NCI-H774 (cell line): ENCODE data around the gene GTF2A2.
"Not testable (repeated sequence)": the region's sequence is repeated elsewhere in the genome, so short reads cannot be mapped to it uniquely, and the experiment has no call there.

Source experiments
- DNase-seq: peaks from one replicate; lab custom pipeline; 2025; lab: John Stamatoyannopoulos, UW

Gene GTF2A2

DNA sequence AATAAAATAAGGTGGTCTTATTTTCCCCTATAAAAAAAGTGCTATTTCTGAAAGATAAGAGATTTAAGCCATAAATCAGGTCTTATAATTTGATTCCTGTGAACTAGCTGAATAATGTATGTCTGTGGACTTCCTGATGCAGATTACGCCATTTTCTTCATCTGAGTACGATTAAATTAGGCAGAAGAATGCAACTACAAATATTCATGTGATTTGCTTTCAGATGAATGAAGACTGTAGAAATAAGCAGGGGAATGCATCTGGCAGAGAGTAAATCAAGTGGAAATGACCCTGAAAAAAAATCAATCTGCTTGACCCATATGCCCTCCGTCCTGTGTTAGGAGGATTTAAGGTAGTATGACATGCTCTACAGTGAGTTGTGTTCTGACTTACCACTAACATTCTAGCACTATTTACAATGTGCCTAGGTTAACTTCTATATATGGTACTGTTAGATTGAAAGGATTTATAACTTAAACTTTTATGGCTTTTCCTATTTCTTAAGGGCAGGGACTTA is 17.1 kb upstream of the GTF2A2 start:
- no peak for DNase-seq

DNA sequence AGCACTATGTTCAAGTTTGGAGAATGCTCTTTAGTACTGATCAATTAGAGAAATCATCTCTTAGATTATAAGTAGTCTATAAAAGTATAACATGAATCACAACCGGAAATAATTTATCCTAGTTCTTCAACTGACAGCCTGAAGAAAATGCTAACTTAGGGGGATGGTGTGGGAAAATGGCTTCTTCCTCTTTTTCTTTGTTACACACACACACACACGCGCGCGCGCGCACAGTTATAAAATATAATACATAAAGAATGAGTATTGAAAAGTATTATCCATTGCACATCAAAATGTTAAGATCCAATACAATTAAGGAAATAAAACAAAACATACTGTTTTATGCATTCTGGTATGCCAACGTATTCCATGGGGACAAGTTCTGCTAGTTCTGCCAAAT is 11.2 kb upstream of the GTF2A2 start:
- no peak for DNase-seq

DNA sequence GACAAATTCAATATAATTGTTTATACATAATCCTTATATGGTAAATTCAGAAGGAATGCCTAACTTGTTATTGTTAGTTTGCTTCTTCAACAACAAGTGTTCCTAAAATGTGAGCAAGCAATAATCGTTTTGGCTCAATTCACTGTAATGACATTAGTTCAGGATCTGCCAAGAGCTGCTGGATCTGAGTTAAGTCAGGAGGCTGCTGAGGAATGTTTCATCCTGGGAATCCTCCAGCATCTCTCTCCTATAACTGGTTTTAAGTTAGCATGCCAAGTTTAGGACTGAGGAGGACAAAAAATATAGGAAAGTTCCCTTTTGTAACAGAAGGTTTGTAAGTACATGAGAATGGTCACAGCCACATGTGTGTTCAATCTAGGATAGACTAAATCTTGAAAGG is 4.9 kb upstream of the GTF2A2 start:
- no peak for DNase-seq

DNA sequence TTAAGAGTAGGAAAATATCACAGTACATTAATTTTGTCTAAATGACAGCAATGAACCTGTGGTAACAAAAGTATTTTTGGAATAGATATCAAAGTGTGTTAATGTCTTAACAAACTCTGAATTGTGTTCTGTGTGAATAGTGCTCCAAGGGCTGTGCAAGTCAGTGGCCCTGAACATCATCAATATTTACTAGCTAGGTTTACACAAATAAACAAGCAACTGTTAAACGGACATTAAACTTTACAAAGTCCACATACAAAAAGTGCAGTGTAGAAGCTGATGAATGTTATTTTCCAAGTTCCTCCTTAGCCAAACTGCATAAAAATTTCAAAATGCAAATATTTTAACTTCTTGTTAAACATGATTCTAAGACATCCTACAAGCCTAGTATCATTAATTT is 2.1 kb upstream of the GTF2A2 start:
- no peak for DNase-seq

DNA sequence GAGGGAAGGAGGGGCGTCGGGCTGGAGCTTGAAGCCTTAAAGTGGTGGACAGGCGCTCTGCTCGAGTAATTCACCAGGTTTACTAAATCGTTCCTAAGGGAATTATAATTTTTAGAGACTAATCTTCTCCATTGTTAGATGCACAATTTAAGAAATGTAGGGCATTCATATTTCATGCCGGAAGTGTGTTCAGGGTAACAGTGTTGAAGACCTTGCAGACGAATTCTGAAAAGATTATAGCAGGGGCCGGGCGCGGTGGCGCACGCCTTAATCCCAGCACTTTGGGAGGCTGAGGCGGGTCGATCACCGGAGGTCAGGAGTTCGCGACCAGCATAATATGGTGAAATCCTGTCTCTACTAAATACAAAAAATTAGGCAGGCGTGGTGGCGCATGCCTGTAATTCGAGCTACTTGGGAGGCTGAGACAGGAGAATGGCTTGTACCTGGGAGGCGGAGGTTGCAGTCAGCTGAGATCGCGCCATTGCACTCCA is 365 bp upstream of the GTF2A2 start:
- DNase-seq, result no peak

DNA sequence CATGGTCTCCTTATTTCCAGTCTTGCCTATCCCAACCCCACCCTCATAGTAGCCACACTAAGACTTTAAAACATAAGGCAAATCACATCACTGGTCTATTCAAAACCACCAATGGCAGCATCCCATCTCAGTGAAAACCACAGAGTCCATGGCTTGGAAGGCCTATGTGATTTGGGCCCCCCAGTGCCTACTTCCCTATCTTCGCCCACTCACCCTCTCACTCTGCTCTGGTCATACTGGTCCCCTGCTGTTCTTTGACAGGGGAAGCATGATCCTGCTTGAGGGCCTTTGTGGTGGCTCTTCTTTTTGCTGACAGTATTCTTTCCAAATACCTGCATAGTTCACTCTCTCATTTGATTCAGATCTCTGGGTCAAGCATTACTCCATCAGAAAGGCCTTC is 3.3 kb downstream of the GTF2A2 start:
- DNase-seq, result no peak

DNA sequence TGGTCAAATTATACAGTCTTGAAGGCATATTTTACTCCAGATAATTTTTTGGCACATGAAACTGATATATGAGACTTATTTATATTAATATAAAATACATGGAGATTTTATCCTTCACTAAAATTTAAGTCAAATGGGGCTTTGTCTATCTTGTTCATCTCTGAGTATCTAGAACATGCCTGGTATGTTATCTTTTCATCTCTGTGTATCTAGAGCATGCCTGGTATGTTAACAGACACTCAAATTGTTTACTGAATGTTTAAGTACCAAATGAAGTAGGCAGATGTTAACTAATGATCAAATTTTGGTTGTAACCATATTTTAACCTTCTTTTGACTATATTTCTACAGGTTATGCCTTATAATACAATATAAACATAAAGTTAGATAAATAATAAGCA is 7.7 kb downstream of the GTF2A2 start:
- no peak for DNase-seq

DNA sequence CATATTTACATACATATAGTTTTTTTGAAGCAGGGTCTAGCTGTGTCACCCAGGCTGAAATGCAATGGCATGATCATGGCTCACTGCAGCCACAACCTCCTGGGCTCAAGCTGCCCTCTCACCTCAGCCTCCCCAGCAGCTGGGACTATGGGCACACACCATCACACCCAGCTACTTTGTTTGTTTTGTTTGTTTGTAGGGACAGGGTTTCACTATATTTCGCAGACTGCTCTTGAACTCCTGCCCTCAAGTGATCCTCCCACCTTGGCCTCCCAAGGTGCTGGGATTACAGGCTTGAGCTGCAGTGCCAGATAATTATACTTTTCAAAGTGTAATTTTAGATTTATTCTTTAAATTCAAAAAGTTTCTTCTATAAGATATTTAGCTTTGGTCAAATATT is 10.2 kb downstream of the GTF2A2 start:
- DNase-seq, result no peak

DNA sequence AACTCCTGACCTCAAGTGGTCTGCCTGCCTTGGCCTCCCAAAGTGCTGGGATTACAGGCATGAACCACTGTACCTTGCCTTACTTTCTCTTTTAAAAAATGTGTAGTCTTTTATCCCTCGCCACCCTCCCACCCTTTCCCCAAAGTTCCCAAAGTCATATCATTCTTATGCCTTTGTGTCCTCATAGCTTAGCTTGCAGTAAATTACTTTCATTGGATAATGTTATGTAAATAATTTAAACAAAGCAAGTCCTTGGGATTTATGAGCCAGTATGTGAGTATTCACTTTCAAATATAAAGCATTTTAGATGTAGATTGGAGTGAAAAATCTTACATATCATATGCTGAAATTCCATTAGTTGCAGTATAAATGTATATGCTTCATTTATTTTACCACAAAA is 11.0 kb downstream of the GTF2A2 start:
- DNase-seq, result no peak

DNA sequence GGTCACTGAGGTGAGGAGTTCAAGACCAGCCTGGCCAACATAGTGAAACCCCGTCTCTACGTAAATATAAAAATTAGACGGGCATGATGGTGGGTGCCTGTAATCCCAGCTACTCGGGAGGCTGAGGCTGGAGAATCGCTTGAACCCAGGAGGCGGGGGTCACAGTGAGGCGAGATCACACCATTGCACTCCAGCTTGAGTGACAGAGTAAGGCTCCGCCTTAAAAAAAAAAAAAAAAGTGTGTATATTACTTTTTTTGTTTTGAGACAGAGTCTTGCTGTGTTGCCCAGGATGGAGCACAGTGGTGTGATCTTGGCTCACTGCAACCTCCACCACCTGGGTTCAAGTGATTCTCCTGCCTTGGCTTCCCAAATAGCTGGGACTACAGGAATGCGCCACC is 11.5 kb downstream of the GTF2A2 start:
- DNase-seq, result not testable (repeated sequence)

DNA sequence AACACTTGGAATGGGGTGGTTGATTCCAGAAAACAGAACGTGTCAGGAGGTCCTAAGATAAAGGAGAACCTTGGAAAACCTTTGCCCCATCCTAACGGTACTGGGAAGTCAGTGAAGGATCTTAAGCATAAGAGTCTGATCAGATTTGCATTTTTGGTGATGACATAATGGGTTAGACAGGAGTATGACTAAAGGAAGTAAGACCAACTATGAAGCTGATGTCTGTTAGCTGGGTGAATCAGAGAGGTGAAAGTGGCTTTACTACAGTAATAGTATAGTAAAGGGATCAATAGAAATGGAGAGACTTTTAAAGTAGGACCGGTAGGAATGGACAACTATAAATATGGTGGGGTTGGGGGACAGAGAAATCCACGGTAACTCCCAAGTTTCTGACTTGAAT is 12.6 kb downstream of the GTF2A2 start:
- DNase-seq, result no peak

DNA sequence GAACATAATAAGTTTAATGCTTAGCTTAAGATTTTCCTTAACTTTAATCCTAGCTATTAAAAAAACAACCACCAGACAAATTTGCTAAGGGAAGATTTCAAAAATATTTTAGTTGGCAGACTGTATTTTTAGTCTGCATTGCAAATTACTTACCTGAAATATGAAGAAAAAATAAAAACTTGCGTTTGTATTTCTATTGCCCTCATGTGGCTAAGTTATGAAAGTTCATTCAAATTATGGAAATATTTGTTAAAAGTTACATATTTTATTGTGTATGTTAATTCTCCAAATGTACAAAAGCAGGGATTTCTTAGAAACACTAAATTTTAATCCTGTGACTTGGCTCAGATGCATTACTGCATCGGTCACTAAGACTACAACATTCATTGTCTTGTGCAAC is 15.0 kb downstream of the GTF2A2 start:
- DNase-seq, result no peak

DNA sequence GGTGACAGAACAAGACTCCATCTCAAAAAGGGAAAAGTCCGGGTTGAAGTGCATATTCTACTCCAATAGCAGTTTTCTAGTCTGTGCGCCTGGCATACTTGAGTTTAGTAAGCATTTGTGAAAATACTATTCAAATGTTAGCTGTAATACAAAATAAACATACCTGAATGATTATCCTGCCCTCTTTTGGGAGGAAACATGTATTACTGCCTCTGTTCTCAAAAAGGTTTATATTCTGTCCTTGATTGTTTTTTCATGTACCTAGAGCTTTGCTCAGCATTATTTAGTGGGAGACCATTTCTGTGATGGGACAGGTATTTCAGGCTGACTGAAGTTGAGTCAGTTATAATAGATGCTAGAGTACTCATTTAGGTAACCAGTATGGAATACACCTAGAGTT is 19.8 kb downstream of the GTF2A2 start:
- DNase-seq, result not testable (repeated sequence)

DNA sequence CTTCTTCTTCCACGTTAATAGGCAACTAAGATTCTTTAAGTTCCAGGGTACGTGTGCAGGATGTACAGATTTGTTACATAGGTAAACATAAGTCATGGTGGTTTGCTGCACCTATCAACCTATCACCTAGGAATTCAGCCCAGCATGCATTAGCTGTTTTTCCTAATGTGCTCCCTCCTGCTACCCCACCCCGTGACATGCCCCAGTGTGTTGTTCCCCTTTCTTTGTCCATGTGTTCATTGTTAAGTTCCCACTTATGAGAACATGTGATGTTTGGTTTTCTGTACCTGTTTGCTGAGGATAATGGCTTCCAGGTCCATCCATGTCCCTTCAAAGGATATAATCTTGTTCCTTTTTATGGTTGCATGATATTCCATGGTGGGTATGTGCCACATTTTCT is 21.1 kb downstream of the GTF2A2 start:
- DNase-seq, result no peak

DNA sequence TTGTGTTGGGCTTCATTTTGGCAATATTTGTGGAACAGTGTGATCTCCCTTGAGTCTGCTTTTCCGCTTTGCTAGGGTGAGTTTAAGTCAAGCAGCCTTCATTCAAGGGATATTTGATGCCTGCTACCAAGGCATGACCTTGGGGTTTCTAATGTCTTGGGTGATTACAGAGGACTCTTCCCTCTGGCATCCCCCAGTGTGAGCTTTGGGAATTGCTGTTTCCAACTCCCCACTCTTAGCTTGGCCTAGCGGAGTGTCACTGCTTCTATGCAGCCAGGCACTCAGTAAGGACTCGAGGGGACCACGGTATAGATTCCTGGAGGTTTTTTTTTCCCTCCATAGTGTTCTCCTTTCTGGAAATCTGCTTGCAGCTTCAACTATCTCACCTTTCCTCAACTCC is 24.6 kb downstream of the GTF2A2 start:
- no peak for DNase-seq

DNA sequence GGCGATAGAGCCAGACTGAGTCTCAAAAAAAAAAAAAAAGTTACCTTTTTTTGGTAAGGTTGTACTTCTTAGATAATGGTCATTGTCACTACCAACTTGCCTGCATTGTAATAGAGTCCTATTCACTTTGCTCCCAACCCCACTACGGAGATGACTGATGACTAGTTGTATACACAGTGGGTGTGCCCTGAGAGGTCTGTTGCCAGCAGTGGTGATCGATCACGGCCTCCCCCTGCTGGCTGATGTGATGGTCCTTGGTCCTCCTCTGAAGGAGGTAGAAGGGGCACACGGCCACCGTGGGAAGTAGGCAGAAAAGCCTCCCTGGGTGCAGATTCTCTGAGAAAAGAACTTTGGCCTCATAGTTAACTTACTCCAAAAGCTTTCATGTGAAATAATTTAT is 35.0 kb downstream of the GTF2A2 start:
- no peak for DNase-seq

DNA sequence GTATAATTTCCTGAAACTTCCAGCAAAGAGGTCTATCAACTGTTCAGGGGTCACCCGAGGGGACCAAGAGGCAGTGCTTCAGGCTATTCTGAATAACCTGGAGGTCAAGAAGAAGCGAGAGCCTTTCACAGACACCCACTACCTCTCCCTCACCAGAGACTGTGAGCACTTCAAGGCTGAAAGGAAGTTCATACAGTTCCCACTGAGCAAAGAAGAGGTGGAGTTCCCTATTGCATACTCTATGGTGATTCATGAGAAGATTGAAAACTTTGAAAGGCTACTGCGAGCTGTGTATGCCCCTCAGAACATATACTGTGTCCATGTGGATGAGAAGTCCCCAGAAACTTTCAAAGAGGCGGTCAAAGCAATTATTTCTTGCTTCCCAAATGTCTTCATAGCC is 38.9 kb downstream of the GTF2A2 start:
- no peak for DNase-seq

DNA sequence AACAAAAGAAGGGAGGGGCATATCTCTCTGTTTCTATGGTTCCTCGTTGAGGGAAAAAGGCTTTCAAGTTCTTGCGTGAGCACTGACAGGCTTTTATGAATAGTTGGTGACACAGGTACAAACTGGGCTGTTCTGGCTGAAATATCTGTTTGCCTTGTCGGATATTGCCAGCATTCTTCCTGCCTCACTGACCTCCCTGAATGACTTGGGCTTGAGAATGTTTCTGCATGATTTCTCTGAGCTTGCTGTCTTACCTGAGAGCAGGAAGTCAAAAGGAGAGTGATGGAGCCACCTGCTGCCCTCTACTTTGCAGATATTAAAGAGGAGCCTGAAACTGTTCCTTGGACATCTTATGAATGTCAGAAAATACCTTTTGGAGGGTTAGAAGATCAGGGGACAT is 40.9 kb downstream of the GTF2A2 start:
- peak; percentile 15 for DNase-seq

DNA sequence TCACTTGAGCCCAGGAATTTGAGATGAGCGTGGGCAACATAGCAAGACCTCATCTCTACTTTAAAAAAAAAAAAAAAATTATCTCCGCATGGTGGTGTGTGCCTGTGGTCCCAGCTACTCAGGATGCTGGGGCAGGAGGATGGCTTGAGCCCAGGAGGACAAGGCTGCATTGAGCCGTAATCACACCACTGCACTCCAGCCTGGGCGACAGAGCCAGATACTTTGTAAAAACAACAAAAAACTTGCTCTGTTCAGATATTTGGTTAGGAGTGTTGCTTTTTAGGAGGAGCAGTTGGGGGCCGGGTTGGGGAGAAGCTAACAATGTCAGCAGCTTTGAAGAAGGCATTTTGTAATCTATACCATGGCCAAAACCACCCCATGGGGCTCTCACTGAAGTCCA is 41.7 kb downstream of the GTF2A2 start:
- no peak for DNase-seq

DNA sequence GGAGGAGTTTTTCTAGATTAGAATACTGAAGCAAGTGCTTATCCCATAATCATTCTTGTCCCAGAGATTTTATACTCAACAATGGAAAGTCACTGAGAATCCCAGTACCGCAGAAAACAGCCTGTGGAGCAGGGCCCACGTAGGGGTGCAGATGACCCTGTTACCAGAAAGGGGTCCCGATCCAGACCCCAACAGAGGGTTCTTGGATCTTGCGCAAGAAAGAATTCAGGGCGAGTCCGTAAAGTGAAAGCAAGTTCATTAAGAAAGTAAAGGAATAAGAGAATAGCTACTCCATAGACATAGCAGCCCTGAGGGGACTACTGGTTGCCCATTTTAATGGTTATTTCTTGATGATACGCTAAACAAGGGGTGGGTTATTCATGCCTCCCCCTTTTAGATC is 43.2 kb downstream of the GTF2A2 start:
- no peak for DNase-seq

DNA sequence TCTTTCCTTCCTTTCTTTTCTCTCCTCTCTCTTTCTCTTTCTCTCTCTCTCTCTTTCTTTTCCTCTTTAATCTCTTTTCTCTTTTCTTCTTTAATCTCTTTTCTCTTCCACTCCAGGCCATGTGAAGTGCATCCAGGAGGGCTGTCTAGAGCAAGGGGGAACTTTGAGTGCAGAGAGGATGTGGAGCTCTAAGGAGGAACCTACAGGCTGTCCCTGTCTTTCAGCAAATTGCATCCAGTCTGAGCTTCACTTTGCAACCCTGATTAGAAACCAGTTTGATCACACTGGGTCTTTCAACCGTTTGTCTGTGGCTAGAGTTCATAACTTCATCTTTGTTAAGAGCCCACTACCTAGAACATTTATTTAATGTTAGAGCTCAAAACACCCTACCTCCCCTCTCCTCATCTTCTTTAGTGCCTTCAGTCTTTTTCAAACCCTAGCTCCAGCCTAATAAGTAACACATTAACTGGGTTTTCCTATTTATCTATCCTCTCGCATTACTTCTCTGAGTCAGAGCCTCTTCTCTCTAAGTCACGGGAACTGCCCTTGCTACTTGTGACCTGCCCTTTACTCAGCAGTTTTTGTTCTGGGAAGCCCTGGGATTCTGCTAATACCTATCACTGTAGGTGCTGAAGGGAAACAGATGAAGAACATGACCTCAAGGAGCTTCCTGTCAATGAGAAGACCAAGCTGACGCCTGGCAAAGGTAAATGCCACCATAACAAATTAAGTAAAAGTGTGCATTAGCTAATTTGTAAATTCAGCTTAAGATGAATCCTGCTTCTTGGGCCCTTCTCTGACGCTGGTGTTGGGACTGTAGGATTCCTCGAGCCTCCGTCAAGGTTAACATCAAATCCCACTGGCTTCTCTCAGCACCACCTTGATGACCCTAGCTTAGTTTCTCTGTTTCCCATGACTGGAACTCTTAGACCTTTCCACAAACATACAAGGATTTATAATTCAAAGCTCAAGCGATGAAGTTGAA is 45.7 kb downstream of the GTF2A2 start, which contains the start of gene GCNT3:
GCNT3 (plus strand) TSS at position 508 of the 985 bp plus-strand sequence. CDS start 6,456 bp downstream, outside the sequence.
- DNase-seq, result no peak

DNA sequence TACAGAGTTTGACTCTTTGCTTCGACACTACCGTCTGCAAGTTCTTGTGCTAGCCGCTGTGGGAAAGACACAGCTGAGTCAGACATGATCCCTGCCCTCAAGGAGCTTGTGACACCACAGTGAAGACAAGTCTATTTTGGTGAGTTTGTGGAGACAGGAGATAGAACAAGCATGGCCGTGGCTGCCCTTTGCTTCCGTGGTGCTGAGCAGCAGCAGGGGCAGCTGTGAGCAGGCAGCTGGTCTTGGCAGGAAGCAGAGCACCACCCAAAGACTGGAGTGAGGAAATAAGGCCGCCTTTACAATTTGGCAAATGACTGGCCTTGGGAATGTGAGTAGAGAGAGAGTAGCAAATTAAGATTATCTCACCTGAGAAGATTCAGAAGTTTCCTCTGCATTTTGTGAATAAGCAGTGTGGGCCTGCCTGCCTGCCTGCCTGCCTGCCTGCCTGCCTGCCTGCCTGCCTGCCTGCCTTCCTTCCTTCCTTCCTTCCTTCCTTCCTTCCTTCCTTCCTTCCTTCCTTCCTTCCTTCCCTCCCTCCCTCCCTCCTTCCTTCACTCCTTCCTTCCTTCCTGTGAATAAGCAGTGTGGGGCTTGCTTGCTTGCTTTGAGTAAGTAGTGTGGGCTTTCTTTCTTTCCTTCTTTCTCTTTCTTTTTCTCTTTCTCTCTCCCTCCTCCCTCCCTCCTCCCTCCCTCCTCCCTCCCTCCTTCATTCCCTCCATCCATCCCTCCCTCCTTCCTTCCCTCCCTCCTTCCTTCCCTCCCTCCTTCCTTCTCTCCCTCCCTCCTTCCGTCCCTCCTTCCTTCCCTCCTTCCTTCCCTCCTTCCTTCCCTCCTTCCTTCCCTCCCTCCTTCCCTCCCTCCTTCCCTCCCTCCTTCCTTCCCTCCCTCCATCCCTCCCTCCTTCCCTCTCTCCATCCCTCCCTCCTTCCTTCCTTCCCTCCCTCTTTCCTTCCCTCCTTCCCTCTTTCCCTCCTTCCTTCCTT is 47.3 kb downstream of the GTF2A2 start:
- DNase-seq, result no peak
